HG02642 (cell line): Measurements from ENCODE around the gene HSPA4L.

Experiments used
- ATAC-seq: cut with Tn5 transposase; IDR thresholded peaks from one replicate; pipeline ENCODE4 v1.9.1; 2021; ENCODE audit warnings: mild to moderate bottlenecking; ENCODE audit not compliant: unreplicated experiment, poor library complexity

Gene HSPA4L

DNA sequence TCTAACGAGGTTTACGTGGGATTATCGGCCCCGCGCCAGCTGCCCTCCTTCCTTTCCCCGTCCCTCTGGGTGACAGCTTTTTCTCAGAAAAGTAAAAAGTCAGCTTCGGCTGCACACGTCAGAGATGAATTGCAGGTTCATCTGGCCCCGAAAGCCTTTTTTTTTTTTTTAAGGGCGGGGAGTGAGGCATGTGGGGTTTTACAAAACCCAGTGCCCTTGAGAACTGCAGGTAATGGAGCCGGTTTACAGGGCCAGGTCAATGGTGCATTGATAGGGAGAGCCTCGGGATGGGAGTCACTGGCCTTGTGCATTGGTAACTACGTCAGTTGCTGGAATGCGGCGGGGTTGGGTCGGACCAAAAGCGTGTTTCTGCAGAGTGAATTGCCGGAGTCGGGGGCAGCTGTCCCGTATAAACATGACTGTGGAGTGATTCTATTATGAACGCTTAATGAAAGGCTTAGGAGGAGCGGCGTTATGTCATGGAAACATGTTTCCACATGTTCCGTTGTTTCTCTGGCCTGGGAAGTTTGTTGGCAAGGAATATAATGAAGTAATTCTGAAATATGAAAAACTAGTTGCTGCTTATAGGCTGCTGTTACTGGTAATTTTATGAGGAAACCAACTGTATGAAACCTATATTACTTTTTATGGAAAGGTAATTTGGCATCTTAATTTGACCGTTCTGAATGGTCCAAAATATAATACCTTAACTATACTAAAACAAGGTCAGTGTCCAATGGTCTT is 1.1 kb downstream of the HSPA4L start:
- no peak for ATAC-seq

DNA sequence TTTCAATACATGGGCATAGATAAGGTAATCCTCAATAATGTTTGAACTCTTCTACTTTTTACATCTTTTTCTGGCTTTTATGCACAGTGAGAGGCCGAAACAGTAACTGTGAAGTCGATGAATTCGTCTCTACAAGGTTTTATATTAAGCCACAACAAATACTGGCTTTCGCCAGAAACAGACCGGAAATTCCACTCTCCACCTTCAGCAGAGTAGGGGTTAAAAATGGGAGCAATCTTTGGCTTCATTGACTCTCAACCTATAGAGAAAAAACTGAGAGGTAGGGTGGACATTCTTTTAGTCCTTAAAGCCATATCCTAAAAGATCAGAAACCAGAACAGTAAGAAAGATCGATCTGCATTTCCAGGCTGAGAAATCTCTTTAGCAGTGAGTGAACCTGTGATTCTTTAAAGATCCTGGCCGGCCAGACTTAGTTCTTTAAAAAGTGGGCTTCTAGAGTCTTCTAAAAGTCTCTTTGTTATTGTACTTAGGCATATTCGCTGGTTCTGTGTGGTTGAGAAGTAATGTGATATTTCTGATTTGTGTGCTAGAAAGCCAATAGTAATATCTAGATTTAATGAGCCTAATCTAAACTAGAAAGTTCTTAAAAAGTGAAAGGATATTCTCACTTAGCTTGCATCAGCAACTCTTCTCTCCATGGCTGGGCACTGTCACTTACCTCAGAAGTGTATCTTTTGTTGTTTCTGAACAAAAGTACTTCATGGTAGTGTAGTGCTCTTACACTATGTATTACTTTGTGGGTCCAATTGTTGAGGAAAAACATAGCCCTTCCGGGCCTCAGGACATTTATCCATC is 2.0 kb downstream of the HSPA4L start:
- ATAC-seq = no peak

DNA sequence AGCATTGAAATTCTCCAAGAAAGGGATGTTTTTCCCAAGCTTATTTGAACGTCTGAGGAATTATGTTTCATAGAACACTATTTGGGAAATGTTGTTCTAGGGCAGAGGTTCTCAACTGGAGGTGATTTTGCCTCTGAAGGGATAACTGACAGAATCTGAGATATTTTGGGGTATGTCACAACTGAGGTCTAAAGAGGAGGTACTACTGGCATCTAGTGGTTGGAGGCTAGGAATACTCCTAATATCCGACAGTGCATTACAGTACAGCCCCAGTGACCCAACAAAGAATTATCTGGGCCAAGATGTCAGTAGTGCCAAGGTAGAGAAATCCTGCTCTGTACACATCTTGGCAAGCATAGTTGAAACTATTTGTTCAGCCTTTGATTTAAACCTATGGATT is 6.4 kb downstream of the HSPA4L start:
- ATAC-seq = peak; percentile 64

DNA sequence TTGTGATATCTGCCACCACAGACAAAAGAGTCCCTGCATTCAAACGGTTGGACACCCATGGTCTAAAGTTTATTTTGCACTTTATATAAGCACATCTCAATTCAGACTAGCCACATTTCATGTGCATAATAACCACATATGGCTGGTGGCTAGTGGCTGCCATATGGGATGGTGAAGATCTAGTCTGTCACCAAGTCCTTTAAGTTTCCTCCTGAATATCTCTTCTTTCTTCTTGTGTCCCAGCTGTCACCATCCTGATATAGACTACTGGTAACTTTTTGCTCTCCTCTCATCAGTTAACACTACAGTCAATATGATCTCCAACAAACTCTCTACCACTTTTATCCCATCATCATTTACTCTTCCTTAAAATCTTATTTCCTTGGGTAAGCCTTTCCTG is 9.3 kb downstream of the HSPA4L start:
- no peak for ATAC-seq

DNA sequence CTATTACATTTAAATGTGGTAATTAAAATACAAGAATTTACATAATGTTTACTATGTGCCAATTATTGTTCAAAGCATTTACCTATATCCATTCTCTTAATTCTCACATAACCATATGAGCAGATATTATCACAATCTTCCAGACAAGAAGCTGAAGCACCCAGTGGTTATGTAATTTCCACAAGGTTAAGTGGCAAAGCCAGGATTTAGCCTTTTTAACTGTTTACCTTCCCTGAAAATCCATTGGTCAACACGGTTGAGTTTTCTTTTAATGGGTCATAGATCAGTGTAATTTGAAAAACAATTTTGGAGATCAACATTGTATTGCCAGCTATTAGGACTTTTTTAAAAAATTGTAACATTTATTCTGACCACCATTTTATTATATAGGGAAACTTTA is 11.4 kb downstream of the HSPA4L start:
- no peak for ATAC-seq

DNA sequence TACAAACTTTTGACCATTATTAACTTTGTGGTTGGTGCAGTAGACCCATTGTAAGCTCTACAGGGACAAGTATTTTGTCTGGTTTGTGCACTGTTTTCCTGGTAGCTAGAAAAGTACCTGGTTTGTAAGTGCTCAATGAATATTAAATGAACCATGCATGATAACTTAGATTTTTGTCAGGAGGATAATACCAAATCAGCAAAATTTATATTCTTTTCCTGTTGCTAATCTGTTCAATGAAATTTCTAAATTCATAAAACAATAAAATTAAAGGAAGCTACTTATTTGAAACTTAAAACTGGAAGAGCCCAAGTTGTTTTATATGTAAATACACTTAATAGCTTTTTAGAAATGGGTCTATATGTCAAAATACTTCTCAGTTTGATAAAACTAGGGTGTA is 17.6 kb downstream of the HSPA4L start:
- no peak for ATAC-seq

DNA sequence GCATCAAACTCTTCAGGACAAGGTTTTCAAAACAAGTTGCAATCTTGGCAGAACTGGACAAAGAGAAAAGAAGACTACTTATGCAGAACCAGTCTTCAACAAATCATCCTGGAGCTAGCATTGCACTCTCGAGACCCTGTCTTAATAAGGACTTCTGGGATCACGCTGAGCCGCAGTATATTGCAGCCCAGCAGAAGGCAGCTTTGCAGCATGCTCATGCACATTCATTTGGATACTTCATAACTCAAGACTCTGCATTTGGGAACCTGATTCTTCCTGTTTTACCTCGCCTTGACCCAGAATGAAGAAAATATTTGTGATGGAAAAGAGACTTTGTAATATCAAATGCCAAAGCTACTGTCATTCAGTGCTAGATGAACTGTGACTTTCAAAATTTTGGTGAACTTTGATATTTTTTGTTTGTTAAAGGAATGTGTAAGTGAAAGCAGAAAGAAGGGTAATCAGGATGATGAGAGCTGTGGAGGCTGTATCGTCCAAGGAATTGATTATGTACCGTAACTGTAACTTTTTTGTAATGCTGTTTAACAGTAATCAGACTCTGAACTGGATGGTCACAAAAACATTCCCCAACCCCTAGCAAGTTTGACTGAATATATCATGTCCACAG is 27.2 kb downstream of the HSPA4L start:
- ATAC-seq = no peak

DNA sequence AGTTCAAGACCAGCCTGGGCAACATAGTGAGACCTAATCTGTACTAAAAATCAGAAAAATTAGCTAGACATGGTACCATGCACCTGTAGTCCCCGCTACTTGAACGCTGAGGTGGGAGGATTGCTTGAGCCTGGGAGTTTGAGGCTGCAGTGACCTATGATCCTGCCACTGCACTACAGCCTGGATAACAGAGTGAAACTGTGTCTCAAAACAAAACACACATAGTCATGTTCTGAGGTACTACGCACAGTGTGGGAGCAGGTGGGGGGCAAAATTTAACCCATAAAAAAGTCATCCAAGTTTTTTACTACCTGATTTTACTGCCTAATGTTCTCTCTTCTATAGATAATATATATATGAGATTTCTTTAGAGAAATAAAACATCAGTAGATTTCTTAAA is 28.4 kb downstream of the HSPA4L start:
- ATAC-seq = no peak

DNA sequence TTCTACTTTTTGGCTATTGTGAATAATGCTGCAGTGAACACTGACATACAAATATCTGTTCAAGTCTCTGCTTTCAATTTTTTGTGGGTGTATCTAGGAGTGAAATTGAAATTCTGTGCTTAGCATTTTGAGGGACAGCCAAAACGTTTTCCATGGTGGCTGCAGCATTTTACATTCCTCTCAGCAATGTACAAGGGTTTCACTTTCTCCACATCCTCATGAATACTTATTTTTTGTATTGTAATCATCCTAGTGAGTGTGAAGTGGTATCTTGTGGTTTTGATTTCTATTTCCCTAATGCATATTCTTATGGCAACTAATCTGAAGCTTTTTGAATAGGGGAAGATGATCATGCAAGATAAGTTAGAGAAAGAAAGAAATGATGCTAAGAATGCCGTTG is 40.3 kb downstream of the HSPA4L start:
- ATAC-seq = no peak

DNA sequence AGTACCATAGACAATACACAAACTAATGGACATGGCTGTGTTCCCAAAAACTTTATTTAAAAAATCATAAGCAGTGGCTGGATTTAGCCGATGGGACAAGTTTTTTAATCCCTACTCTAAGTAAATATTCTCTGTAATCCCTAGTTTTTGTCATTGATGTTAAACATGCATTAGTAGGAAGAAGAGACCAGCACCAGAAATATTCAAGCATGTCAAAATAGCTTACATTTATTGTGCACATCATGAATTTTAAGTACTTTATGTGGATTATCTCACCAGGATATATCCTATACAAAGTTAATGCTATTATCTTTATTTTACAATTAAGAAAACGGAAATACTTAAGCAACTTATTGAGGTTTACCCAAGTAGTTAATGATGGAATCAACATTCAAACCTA is 46.0 kb downstream of the HSPA4L start:
- no peak for ATAC-seq

DNA sequence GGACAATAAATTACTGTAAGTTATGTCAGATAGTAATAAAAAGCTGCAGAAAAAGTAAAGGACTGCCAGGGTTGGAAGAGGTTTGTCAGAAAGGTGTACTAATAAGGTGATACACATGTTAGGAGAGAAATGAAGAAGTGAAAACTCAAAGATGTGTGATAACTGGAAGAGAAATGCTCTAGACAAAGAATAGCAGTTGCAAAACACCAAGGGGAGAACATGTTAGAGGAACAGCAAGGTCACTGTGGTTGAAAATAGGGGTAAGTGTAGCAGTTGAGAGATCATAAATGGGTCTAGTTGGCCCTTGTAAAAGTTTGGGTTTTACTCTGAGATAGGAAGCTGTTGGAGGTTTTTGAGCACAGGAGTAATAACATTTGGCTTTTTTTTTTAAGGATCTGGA is 46.9 kb downstream of the HSPA4L start:
- peak; percentile 81 for ATAC-seq

DNA sequence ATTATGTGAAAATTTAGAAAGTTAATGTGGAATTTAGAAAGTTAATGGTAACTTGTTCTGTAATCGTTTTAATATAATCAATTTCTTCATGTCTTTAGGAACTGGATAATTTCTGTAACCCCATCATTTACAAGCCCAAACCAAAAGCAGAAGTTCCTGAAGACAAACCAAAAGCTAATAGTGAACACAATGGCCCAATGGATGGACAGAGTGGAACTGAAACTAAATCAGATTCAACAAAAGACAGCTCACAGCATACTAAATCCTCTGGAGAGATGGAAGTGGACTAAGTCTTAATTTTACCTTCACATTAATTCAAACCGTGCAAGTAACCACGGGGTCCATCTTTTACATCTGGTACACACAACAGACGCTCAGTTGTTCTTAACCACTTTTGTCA is 50.5 kb downstream of the HSPA4L start:
- ATAC-seq = peak; percentile 63

DNA sequence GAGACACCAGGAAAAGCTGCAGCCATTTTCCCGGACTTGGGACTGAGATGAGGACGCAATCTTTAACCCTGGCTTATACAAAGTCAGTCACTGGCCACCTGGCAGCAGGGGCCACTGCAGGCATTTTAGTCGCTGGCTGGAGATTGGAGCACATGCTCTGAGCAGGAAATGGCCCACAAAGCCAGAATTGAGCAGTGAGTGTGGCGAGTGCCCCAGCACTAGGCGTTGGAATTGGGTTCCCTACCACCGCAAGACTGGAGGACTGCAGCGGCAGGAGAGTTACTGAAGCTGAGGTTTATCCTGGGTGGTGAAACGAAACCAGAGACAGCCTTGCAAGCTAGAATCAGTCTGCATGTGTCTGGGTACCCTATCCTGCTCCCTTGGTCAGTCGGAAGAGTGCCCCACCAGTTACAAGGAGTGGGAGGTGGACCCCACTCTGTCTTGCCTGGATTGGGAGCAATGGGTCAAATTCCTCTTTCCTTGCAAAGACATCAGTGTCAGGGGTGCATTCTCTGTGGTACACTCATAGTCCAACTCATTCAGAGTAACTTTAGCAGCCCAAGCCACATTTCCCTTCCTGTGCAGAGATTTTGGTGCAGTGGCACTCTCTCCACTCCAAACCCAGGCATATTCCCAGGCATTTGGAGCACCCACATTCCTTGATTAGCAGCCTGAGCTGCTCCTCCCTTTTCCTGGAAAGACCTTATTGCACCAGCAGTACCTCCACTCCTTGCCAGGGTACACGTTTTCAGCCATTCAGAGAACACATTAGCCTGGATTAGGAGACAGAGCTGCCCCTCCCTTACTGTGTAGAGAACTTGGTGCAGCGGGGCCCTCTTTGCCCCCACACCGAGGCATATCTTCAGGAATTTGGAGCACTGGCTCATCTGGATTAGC is 61.8 kb downstream of the HSPA4L start:
- ATAC-seq = no peak

DNA sequence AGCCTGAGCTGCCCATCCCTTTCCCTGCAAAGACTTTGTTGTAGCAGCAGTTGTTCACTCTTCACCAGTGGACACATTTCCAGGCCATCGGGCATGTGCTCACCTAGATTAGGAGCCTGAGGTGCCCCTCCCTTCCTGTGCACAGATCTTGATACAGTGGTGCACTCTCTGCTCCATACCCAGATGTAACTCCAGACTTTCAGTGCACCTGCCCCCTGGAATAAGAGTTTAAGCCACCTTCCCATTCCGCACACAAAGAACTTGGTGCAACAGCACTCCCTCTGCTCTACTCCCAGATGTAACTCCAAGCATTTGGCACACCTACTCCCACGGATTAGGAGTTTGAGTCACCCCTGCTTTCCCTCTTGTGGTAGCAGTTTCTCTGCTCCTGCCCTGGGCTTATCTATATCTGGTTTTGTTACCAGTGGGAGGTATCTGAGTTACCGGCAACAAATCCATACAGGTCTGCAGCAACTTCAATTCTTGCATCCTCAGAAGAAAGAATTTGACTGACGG is 62.5 kb downstream of the HSPA4L start:
- ATAC-seq = no peak

DNA sequence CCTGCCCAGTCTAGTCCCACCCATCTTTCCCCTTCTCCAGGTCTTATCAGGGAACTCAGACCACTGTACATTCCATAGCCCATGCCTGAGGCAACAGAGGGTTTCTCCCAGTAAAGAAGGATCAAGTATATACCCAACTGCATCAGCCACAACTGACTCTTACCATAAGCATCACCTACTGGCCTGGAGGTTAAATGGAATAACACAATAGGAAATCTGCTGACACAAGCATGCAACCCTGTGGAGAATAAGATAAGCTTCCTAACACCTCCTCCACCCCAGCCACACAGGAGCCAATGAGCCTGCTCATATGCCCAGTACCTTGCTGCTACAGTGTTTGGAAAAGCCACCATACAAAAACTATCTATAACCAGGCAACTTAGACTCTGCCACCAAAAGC is 63.9 kb downstream of the HSPA4L start:
- no peak for ATAC-seq

DNA sequence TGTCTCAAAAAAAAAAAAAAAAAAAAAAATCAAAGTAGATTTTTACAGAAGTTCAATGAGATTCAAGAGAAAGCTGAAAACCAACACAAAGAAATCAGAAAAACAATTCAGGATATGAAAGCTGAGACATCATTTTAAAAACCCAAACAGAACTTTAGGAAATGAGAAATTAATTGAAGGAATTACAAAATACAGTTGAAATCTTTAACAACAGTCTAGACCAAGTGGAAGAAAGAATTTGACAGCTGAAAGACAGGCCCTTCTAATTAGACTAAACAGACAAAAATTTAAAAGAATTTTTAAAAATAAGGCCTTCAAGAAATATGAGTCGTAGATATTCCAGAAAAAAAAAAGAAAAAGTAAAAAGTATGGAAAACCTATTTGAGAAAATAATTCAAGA is 64.6 kb downstream of the HSPA4L start:
- ATAC-seq = no peak

DNA sequence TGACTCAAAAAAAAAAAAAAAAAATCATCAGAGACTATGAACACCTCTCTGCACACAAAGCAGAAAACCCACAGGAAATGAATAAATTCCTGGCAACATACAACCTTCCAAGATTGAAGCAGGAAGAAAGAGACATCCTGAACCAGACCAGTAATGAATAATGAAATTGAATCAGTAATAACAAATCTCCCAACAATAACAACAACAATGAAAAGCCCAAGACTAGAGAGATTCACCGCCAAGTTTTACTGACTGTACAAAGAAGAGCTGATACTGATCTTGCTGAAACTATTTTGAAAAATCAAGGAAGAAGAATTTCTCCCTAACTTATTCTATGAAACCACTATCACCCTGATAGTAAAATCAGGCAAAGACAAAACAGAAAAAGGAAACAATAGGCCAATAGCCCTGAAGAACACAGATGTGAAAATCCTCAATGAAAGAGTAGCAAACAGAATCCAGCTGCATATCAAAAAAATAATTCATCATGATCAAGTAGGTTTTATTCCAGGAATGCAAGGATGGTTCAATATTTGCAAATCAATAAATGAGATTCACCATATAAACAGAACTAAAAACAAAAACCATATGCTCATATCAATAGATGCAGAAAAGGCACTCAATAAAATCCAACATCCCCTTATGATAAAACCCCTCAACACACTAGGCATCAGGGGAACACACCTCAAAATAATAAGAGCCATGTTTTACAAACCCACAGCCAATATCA is 67.5 kb downstream of the HSPA4L start:
- no peak for ATAC-seq

DNA sequence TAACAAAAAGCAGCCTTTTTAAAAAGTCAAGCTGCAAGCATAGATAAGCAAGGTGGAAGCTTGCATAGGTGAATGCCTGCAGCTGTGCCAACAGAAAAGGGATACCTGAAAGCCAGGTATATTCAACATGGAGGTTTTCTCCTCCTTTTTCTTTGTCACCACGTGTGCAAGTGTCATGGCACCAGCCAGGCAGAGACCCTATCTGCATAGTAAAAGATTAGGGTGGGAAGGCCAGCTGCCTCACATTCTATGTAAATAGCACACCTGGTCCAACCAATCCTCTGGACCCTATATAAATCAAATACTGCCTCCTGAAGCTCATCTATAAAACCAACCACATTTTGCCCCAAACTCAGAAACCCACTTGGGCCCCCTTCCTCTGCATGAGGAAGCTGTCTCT is 70.5 kb downstream of the HSPA4L start:
- no peak for ATAC-seq

DNA sequence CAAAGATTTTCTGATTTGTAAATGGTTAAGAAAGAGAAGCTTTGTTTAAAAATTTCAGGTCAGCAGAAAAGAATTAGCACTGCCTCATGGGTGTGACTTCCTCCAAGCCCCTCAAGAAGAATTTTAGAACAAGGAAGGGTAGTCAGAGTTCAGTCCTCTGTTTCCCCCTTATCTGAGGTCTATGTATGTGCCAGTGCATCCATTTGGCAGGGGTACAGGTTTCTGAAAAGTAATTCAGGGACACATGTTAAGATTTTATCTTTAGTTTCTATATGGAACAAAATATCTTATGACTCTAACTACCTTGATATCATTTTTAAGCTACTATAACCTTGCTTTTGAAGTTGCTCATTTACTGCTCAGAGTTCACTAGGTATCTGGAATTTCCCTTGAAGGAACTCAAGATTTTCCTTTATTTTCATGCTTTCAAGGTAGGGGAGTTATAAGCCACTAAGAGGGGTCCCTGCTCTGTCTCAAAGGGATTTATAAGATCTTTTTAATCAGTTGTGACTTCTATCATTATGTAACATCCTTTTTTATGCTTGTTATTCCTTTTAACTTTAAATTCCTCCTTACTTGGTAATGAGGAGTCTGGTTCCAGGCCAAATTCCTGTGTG is 74.2 kb downstream of the HSPA4L start:
- peak; percentile 22 for ATAC-seq
